SK-N-MC (cell line): ENCODE results near the gene NINL.
"Not testable (repeated sequence)": the region's sequence is repeated elsewhere in the genome, so short reads cannot be mapped to it uniquely, and the experiment has no call there.

Experiments used
- EZH2 ChIP-seq: fragments of 200-600 bp; sonication (generic); IDR thresholded peaks from one replicate; pipeline ENCODE4 v1.6.1; 2017; ENCODE audit warnings: antibody characterized with exemption
- FOXP2 ChIP-seq: optimal IDR thresholded peaks from 2 replicates; pipeline ENCODE3; 2011; ENCODE audit warnings: mild to moderate bottlenecking, moderate library complexity; ENCODE audit not compliant: insufficient read depth; ENCODE audit errors: extremely low read length, control extremely low read depth
- POLR2AphosphoS5 ChIP-seq: IDR thresholded peaks from 2 replicates; pipeline ENCODE4 v1.6.1; 2012; ENCODE audit warnings: mild to moderate bottlenecking, low read depth, low read length, borderline replicate concordance

DNA sequence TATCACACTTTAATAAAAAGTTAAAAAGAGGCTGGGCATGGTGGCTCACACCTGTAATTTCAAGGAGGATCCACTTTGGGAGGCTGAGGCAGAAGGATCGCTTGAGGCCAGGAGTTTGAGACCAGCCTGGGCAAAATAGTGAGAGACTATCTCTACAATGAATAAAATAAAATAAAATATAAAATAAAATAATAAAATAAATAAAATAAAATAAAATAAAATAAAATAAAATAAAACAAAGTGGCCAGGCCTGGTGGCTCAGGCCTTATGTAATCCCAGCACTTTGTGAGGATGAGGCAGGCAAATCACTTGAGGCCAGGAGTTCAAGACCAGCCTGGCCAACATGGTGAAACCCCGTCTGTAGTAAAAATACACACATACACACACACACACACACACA lies 112.0 kb downstream of the NINL start:
- not testable (repeated sequence) for TF ChIP-seq POLR2AphosphoS5, EZH2, FOXP2
